Activated CD8-positive, alpha-beta T cell treated with anti-CD3 and anti-CD28 coated beads for 36 hours (primary cell): Measurements from ENCODE around the gene PTGER1. TPM values are rescaled to one million over a fixed set of nuclear protein-coding genes. Genes with fewer than 3 reads are reported as not detected.

ENCODE experiments used
- ATAC-seq: fragments of 200-7000 bp; cut with Tn5 transposase; one replicate; pipeline ENCODE4 v1.10.0; 2021; ENCODE audit warnings: mild to moderate bottlenecking, moderate library complexity
- CTCF ChIA-PET: fragments of 350-600 bp; sonication (Branson Sonifier 250); formaldehyde crosslinking; loops from one replicate; lab custom pipeline; 2021; ENCODE audit warnings: antibody characterized with exemption; lab: Charles Lee
- POLR2A ChIA-PET: fragments of 350-600 bp; sonication (Branson Sonifier 250); formaldehyde crosslinking; loops from one replicate; lab custom pipeline; 2021; ENCODE audit warnings: antibody characterized with exemption; lab: Charles Lee
- DNase-seq: peaks from one replicate; pipeline ENCODE4 v3.0.0-alpha.2; 2020
- H3K27ac Mint-ChIP-seq: one replicate; pipeline ENCODE4 v1.8.0; 2021; ENCODE audit warnings: mild to moderate bottlenecking, mixed read lengths
- H3K27me3 Mint-ChIP-seq: one replicate; pipeline ENCODE4 v1.8.0; 2021; ENCODE audit warnings: mixed read lengths
- H3K36me3 Mint-ChIP-seq: one replicate; pipeline ENCODE4 v1.8.0; 2021; ENCODE audit warnings: low read depth, mixed read lengths
- H3K4me1 Mint-ChIP-seq: one replicate; pipeline ENCODE4 v1.8.0; 2021; ENCODE audit warnings: low read depth, mixed read lengths
- H3K4me3 Mint-ChIP-seq: one replicate; pipeline ENCODE4 v1.8.0; 2021; ENCODE audit warnings: mild to moderate bottlenecking, moderate library complexity, mixed read lengths
- H3K9me3 Mint-ChIP-seq: one replicate; pipeline ENCODE4 v1.8.0; 2021; ENCODE audit warnings: mixed read lengths
- CTCF ChIP-seq: fragments of 200-600 bp; IDR thresholded peaks from one replicate; pipeline ENCODE4 v1.8.0; 2022; ENCODE audit warnings: antibody characterized with exemption, mild to moderate bottlenecking
- intact Hi-C: fragments of 100-400 bp; cut with micrococcal nuclease; formaldehyde crosslinking; loops from one replicate; pipeline ENCODE4 v1.10.0; 2022
- total RNA-seq, 2 experiments: library from RNA; stranded (reverse); gene quantifications; one replicate each; pipeline ENCODE4 v1.2.3, GENCODE V29; 2021

The PTGER1 gene
- total RNA-seq, 2 experiments from 2014 or later, result 0.43 TPM

DNA sequence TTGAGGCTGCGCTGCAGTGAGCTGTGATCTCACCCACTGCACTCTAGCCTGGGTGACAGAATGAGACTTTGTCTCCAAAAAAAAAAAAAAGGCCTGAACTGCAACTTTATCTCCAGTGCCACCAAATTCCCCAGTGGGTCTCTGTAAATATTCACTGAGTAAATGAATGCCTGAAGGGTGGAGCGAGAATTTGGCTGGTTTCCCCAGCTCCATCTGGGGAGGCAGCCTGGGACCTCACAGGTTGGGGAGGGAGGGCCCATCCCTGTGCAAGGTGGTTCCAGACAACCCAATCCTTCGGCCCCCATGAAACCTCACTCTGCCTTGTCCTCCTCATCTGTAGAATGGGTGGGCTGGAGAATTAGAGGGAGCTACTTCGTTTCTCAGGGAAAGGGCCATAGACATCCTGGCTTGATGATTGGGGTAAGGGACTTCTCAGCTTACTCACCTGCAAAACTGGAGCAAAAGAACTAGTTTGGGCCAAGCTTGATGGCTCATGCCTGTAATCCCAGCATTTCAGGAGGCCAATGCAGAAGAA lies 46.2 kb downstream of the PTGER1 start:
- no peak overlapping the region for H3K4me3 Mint-ChIP-seq
- intact Hi-C loops, result no loop called here
- CTCF ChIA-PET, result interaction anchor here (1.3 to 4.6 kb wide), 3 partner anchors 44 to 57 kb away, joined by 4 to 41 read pairs (median 24); no protein-coding TSS in a partner anchor
- no peak for DNase-seq
- POLR2A ChIA-PET, result interaction anchor here (0.7 to 2.0 kb wide), 3 partner anchors 9 to 695 kb away, joined by 3 to 13 read pairs (median 5); no protein-coding TSS in a partner anchor
- H3K9me3 Mint-ChIP-seq, result no peaks in the 10 kb centered on the region
- no peak for TF ChIP-seq CTCF
- H3K27me3 Mint-ChIP-seq, result peaks cover 2% of the 10 kb centered on the region
- peaks cover 10% of the 10 kb centered on the region for H3K4me1 Mint-ChIP-seq
- no peaks in the 10 kb centered on the region for H3K36me3 Mint-ChIP-seq
- no peak overlapping the region for H3K27ac Mint-ChIP-seq
- no peak for ATAC-seq

DNA sequence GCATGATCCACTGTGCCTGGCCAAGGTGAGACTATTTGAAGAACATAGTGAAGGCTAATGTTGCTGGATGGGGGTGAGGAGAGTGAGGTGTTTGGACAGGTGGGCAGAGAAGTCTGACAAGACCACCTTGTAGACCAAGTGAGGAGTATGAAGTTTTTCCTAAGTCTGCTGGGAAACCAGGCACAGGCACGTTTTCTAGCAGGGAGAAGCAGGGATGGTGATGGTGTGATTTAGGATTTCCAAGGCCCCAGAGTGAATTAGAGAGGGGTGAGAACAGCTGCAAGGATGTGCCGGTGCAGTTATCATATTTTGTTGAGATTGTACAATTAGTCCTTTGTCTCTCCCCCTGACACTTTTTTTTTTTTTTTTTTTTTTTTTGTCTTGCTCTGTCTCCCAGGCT lies 47.7 kb downstream of the PTGER1 start:
- DNase-seq (no peak), ATAC-seq (no peak)
- intact Hi-C loops, result no loop called here
- H3K9me3 Mint-ChIP-seq, result no peaks in the 10 kb centered on the region
- no peak overlapping the region for H3K4me3 Mint-ChIP-seq
- no peak overlapping the region for H3K27ac Mint-ChIP-seq
- ChIA-PET POLR2A (interaction anchor here (1.6 kb wide), 1 partner anchor 10 kb away, joined by 6 read pairs; no protein-coding TSS in a partner anchor), CTCF (interaction anchor here (0.9 to 4.5 kb wide), 2 partner anchors 40 to 53 kb away, joined by 3 to 24 read pairs; no protein-coding TSS in a partner anchor)
- no peaks in the 10 kb centered on the region for H3K36me3 Mint-ChIP-seq
- H3K27me3 Mint-ChIP-seq, result peaks cover 2% of the 10 kb centered on the region
- no peak for TF ChIP-seq CTCF
- peaks cover 8% of the 10 kb centered on the region for H3K4me1 Mint-ChIP-seq

GRCh38 chr19:14425696-14426138 lies 49.4 kb downstream of the PTGER1 start:
- intact Hi-C loops, result no loop called here
- Mint-ChIP-seq H3K4me1 (peaks cover 2% of the 10 kb centered on the region), H3K27me3 (peaks cover under 1% of the 10 kb centered on the region), H3K4me3 (no peak overlapping the region), H3K27ac (no peak overlapping the region), H3K9me3 (no peaks in the 10 kb centered on the region), H3K36me3 (no peaks in the 10 kb centered on the region)
- POLR2A ChIA-PET, result interaction anchor here (1.3 kb wide), 1 partner anchor 14 kb away, joined by 5 read pairs; no protein-coding TSS in a partner anchor
- CTCF ChIA-PET, result interaction anchor here (1.4 kb wide), 1 partner anchor 78 kb away, joined by 4 read pairs; no protein-coding TSS in a partner anchor
- TF ChIP-seq CTCF, result no peak
- DNase-seq (no peak), ATAC-seq (no peak)

Other genes starting within 250 kb of the PTGER1 start
- gene ADGRE5, start 93.9 kb downstream of the PTGER1 start, total RNA-seq, result 100 to 1,000 TPM; 185 to 186 TPM
- 100 to 1,000 TPM; 217 to 226 TPM for gene DDX39A, start 56.0 kb downstream of the PTGER1 start, total RNA-seq
- 100 to 1,000 TPM; 172 to 192 TPM for gene PKN1, start 42.0 kb downstream of the PTGER1 start, total RNA-seq
- 10 to 100 TPM; 17.3 to 19.6 TPM for gene GIPC1, start 20.8 kb upstream of the PTGER1 start, total RNA-seq
- 10 to 100 TPM; 52.0 to 59.6 TPM for gene DNAJB1, start 43.0 kb upstream of the PTGER1 start, total RNA-seq
- gene TECR, start 54.2 kb upstream of the PTGER1 start, total RNA-seq, result 10 to 100 TPM; 93.5 to 98.5 TPM
- 100 to 1,000 TPM; 123 to 135 TPM for gene NDUFB7, start 96.7 kb upstream of the PTGER1 start, total RNA-seq
- gene CLEC17A, start 107.7 kb upstream of the PTGER1 start, total RNA-seq, result under 1 TPM; 0.60 to 0.83 TPM
- gene ADGRE3, start 199.5 kb upstream of the PTGER1 start, total RNA-seq, result not detected
- gene ZNF333, start 214.7 kb upstream of the PTGER1 start, total RNA-seq, result 10 to 100 TPM; 12.2 to 14.0 TPM